GM23248 (cell line): ENCODE measurements around the gene ADAMTS14.

Experiments used
- EZH2 ChIP-seq: fragments of 200-600 bp; sonication (generic); IDR thresholded peaks from 2 replicates; pipeline ENCODE4 v1.6.1; 2018; ENCODE audit warnings: antibody characterized with exemption, mild to moderate bottlenecking; ENCODE audit not compliant: insufficient read depth, poor library complexity, severe bottlenecking
- EZH2phosphoT487 ChIP-seq: fragments of 200-600 bp; sonication (generic); IDR thresholded peaks from 2 replicates; pipeline ENCODE4 v1.6.1; 2018; ENCODE audit warnings: antibody characterized with exemption, moderate library complexity, mild to moderate bottlenecking, low read depth; ENCODE audit not compliant: insufficient read depth

GRCh38 chr10:70772627-70773026 is 100.3 kb downstream of the ADAMTS14 start:
- TF ChIP-seq EZH2phosphoT487 (no peak), EZH2 (no peak)
